OCI-LY3 (cell line): ENCODE measurements around the gene KIF3C.

Experiments
- CTCF ChIP-seq: fragments of 200-600, 300-600 bp; sonication (generic); IDR thresholded peaks from 2 replicates; pipeline ENCODE4 v1.5.1; 2014; ENCODE audit warnings: antibody characterized with exemption, low read length, low read depth
- EZH2phosphoT487 ChIP-seq: fragments of 200-600 bp; shearing (Covaris generic); IDR thresholded peaks from 2 replicates; pipeline ENCODE4 v1.6.1; 2018; ENCODE audit warnings: antibody characterized with exemption, mixed run types, low read depth

- no peak for TF ChIP-seq EZH2phosphoT487
- no peak for TF ChIP-seq CTCF
Observed at GRCh38 chr2:25966531-25967270, 15.6 kb downstream of the KIF3C start.
